A673 (cell line): Measurements from ENCODE around the gene BEX3.

ENCODE experiments used
- EZH2 ChIP-seq: fragments of 200-600 bp; sonication (generic); IDR thresholded peaks from 2 replicates; pipeline ENCODE4 v1.6.1; 2017; ENCODE audit warnings: borderline replicate concordance, low read depth, mild to moderate bottlenecking, mixed read lengths, antibody characterized with exemption, low read length; ENCODE audit not compliant: poor library complexity, severe bottlenecking
- TF ChIP-seq, protein P1 (sequence below): fragments of 300-800, 200-600 bp; sonication (generic); conservative IDR thresholded peaks from 2 replicates; pipeline ENCODE4 v1.5.1; 2017; ENCODE audit warnings: low read depth, mild to moderate bottlenecking, antibody characterized with exemption, low read length, moderate library complexity, mixed read lengths

DNA sequence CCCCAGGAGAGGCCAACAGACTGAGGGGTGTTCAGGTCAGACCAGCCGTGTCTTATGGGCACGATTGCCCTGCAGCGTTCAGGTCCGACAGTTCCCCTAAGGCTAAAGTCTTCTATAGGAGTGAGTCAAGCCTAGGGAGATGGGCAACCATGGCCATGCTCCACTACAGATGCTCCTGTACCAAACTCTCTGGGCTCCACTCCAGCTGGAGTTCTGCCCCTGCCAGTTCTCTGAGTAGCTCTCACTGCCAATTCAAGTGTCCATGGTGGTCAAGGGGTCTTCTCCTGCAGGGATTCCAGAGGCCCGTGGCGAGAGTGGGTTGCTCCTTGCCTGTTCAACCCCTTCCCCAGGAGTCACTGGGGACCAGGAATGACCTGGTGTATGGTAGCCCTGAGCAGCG is 38.2 kb downstream of the BEX3 start:
- TF ChIP-seq, protein P1, sequence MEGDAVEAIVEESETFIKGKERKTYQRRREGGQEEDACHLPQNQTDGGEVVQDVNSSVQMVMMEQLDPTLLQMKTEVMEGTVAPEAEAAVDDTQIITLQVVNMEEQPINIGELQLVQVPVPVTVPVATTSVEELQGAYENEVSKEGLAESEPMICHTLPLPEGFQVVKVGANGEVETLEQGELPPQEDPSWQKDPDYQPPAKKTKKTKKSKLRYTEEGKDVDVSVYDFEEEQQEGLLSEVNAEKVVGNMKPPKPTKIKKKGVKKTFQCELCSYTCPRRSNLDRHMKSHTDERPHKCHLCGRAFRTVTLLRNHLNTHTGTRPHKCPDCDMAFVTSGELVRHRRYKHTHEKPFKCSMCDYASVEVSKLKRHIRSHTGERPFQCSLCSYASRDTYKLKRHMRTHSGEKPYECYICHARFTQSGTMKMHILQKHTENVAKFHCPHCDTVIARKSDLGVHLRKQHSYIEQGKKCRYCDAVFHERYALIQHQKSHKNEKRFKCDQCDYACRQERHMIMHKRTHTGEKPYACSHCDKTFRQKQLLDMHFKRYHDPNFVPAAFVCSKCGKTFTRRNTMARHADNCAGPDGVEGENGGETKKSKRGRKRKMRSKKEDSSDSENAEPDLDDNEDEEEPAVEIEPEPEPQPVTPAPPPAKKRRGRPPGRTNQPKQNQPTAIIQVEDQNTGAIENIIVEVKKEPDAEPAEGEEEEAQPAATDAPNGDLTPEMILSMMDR, result no peak
- TF ChIP-seq EZH2, result no peak
